Osteoblast (primary cell): ENCODE measurements around the gene CECR2. TPM values are rescaled to one million over a fixed set of nuclear protein-coding genes. Genes with fewer than 3 reads are reported as not detected.

Experiments
- DNase-seq: peaks from one replicate; pipeline ENCODE4 v3.0.0; 2011; ENCODE audit warnings: low spot score, mixed read lengths; ENCODE audit not compliant: insufficient read length; ENCODE audit errors: missing footprints
- H2AFZ ChIP-seq: 2 replicates; pipeline ENCODE4 v1.6.0; 2011; ENCODE audit warnings: mild to moderate bottlenecking, low read length
- H3K27ac ChIP-seq: 2 replicates; pipeline ENCODE4 v1.5.1; 2011; ENCODE audit warnings: mild to moderate bottlenecking, low read depth, low read length, moderate library complexity
- H3K27me3 ChIP-seq: 2 replicates; pipeline ENCODE4 v1.6.0; 2012; ENCODE audit warnings: mild to moderate bottlenecking, control low read depth, inconsistent platforms, low read length, moderate library complexity; ENCODE audit not compliant: insufficient read depth
- H3K36me3 ChIP-seq: 2 replicates; pipeline ENCODE4 v1.5.1; 2011; ENCODE audit warnings: mild to moderate bottlenecking, low read length, control low read depth, moderate library complexity; ENCODE audit not compliant: insufficient read depth
- H3K4me1 ChIP-seq: 2 replicates; pipeline ENCODE4 v1.5.1; 2011; ENCODE audit warnings: mild to moderate bottlenecking, low read length, control low read depth, moderate library complexity; ENCODE audit not compliant: insufficient read depth
- H3K4me2 ChIP-seq: 2 replicates; pipeline ENCODE4 v1.6.0; 2011; ENCODE audit warnings: mild to moderate bottlenecking, low read length; ENCODE audit not compliant: insufficient read depth
- H3K4me3 ChIP-seq: fragments of 200-600 bp; sonication (generic); 3 replicates; pipeline ENCODE4 v1.5.1; 2012; ENCODE audit warnings: mild to moderate bottlenecking, low read length, inconsistent platforms; ENCODE audit not compliant: insufficient read depth
- H3K79me2 ChIP-seq: 2 replicates; pipeline ENCODE4 v1.6.0; 2012; ENCODE audit warnings: mild to moderate bottlenecking, low read length, control low read depth, inconsistent platforms; ENCODE audit not compliant: insufficient read depth
- H3K9me3 ChIP-seq: 2 replicates; pipeline ENCODE4 v1.5.1; 2011; ENCODE audit warnings: low read depth, low read length, control low read depth
- H4K20me1 ChIP-seq: 2 replicates; pipeline ENCODE4 v1.6.0; 2012; ENCODE audit warnings: mild to moderate bottlenecking, low read length, control low read depth; ENCODE audit not compliant: insufficient read depth
- CTCF ChIP-seq: IDR thresholded peaks from 2 replicates; pipeline ENCODE4 v1.5.1; 2011; ENCODE audit warnings: mild to moderate bottlenecking, low read depth, low read length, moderate library complexity; ENCODE audit errors: extremely low read depth
- total RNA-seq: library from RNA; depleted of rRNA; stranded (reverse); fragments of >200 nt; gene quantifications from 2 replicates; pipeline ENCODE4 v1.2.3, GENCODE V29; 2012

The CECR2 gene
- total RNA-seq, 1 donor = not detected

GRCh38 chr22:17371448-17371847 lies 2.2 kb downstream of the CECR2 start:
- Histone ChIP-seq H3K4me1 (no peaks in the 10 kb centered on the region), H3K4me2 (no peak overlapping the region), H3K27ac (no peak overlapping the region), H2AFZ (no peak overlapping the region), H3K79me2 (no peaks in the 10 kb centered on the region), H4K20me1 (no peaks in the 10 kb centered on the region), H3K9me3 (no peaks in the 10 kb centered on the region), H3K36me3 (no peaks in the 10 kb centered on the region), H3K4me3 (no peak overlapping the region), H3K27me3 (peaks cover 39% of the 10 kb centered on the region)
- no peak for DNase-seq
- no peak for TF ChIP-seq CTCF

- Histone ChIP-seq H3K9me3 (no peaks in the 10 kb centered on the region), H2AFZ (no peak overlapping the region), H4K20me1 (no peaks in the 10 kb centered on the region), H3K27ac (no peak overlapping the region), H3K27me3 (peaks cover 20% of the 10 kb centered on the region), H3K4me2 (no peak overlapping the region), H3K79me2 (no peaks in the 10 kb centered on the region), H3K4me1 (no peaks in the 10 kb centered on the region), H3K36me3 (no peaks in the 10 kb centered on the region), H3K4me3 (no peak overlapping the region)
- no peak for DNase-seq
- TF ChIP-seq CTCF = no peak
These were observed 4.6 kb downstream of the CECR2 start for GRCh38 chr22:17373855-17374254.

- no peak overlapping the region for H3K4me3 ChIP-seq
- no peak for TF ChIP-seq CTCF
- H3K9me3 ChIP-seq = no peaks in the 10 kb centered on the region
- no peak overlapping the region for H3K4me2 ChIP-seq
- H3K4me1 ChIP-seq = no peaks in the 10 kb centered on the region
- peaks cover 11% of the 10 kb centered on the region for H3K27me3 ChIP-seq
- H2AFZ ChIP-seq = no peak overlapping the region
- no peaks in the 10 kb centered on the region for H3K79me2 ChIP-seq
- H3K36me3 ChIP-seq = no peaks in the 10 kb centered on the region
- H4K20me1 ChIP-seq = no peaks in the 10 kb centered on the region
- no peak overlapping the region for H3K27ac ChIP-seq
- no peak for DNase-seq
These were observed 6.8 kb downstream of the CECR2 start for GRCh38 chr22:17375914-17376614.

GRCh38 chr22:17376950-17377349 lies 7.7 kb downstream of the CECR2 start:
- Histone ChIP-seq H3K36me3 (no peaks in the 10 kb centered on the region), H3K9me3 (no peaks in the 10 kb centered on the region), H3K4me1 (no peaks in the 10 kb centered on the region), H3K4me3 (no peak overlapping the region), H4K20me1 (no peaks in the 10 kb centered on the region), H3K27ac (no peak overlapping the region), H3K4me2 (no peak overlapping the region), H3K27me3 (peaks cover 2% of the 10 kb centered on the region), H2AFZ (no peak overlapping the region), H3K79me2 (no peaks in the 10 kb centered on the region)
- no peak for DNase-seq
- TF ChIP-seq CTCF = no peak
